ENCODE data around the gene KY.

The KY gene

GRCh38 chr3:134675726-134676256 lies 25.0 kb upstream of the KY start:
- no peak for DNase-seq

DNA sequence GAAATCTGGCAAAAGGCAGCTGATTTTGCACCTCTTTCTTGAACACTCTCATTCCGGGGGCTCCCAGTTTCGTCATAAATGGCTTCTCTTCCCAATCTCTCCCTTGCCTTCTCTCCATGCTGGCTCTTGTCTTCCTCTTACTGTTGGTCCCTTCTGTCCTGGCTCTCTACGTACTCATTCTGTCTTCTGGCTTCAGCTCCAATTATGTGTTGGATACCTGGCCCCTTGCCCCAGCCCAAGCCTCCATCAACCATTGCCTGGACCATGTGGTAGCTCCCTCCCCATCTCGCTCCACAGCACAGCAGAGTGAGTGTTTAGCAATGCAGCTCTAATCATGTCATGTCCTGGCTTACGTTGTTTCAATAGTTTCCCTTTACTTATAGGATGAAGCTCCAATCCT lies 21.7 kb upstream of the KY start:
- no peak for DNase-seq

- DNase-seq, result no peak
Measured at GRCh38 chr3:134667956-134668355, 17.1 kb upstream of the KY start.

DNA sequence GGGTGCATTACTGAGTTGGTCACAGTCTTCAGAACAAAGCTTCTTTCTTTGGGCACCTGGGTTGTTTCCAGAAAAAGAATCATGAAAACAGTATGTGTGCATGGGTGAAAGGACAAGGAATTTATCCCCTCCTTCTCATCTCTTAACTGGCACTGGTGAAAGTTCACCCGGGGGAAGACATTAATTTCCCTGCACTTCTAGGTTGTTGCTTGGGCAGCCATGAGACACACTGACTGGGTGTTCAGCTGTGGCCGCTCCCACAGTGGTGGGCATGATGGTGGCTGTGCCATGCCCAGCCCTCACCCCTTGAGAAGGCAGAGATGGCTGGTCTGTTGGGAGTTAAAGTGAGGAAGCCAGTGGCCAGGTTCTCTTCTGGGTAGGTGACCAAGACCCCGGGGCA lies 16.6 kb upstream of the KY start:
- DNase-seq, result peak; percentile 14

DNA sequence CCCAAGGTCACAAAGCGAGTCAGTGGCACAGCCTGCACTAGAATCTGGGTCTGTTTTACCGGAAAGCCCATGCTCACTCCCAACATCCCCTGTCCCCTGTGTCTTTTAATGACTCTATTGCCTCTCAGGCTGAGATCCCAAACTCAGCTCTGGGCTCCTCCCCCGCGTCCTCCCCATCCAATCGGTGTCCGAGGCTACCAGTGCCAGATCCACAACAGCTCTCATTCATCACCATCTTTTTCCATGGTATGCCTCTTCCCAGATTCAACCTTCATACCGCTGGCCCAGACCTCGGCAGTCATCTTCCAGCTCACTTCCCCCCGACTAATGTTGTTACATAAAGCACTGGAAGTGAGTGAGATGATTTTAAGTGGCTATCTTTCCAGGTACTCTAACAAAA lies 16.1 kb upstream of the KY start:
- DNase-seq, result no peak

DNA sequence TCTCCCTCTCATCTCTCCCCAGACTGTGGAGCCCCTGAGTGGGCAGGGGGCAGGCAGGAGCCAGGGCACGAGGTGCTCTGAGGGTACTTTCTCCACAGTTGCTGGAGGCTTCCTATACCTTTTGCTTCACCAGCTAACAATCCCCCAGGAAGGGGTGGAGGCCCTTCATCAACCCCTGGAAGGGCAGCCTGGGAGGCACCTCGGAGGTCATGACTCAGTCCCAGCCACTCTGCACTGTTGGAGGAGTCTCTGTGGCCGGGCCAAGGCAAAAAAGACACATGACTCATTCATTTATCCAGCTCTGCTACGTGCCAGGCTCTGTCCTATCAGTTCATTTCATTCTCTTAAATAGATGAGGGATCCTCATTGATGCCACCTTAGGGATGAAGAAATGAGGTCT lies 15.6 kb upstream of the KY start:
- DNase-seq, result no peak

DNA sequence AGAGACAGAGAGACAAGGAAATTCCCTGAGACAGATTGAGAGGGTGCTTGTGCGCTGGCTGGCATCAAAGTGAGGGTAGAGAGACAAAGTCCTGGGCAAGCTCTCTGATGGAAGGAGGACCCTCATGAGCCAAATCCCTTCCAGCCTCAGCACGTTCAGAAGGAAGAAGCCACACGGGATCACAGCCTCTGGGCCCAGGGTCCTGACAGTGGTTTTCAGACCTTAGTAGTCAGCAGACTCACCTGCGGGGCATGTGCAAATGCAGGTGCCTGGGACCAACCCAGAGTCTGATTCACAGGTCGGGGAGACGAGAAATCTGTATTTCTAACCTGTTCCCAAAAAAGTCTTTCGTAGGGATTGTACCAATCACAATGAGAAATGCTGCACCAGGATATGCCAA lies 15.2 kb upstream of the KY start:
- DNase-seq, result no peak

GRCh38 chr3:134665243-134665642 lies 14.4 kb upstream of the KY start:
- DNase-seq, result no peak

DNA sequence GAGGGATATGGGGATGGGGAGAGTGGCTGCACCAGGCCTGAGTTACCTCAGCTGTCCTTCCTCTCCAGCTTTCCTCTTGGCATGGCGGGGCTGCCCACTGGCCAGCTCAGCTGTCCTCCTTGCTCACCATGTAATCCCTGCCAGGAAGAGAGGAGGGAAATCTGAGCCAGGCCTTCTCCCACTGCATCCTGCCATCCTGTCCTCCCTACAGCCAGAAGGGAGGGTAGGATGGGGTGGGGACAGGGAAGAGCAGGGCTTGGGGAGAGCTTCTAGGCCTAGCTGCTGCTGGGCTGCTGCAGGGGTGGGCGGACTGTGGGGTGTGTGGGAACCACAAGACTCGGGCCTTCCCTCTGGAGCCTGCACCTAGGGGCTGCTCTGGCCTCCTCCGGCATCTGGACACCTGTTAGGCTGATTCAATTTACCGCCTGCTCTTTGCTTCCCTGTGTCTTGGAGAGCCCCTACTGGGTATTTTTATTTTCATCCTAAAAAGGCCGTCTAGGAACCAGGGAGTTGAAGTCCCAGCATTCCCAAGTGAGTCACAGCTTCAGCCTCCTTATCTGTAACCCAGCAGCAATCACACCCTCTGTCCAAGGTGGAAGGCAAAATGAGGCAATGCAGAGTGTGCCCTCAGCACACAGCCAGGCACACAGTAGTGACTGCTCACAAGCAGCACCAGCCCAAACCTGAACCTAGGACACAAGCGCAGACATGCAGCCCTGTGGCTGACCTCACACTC lies 13.1 kb upstream of the KY start:
- DNase-seq, result no peak

GRCh38 chr3:134660046-134660441 lies 9.2 kb upstream of the KY start:
- DNase-seq, result no peak

GRCh38 chr3:134659391-134660045 lies 8.7 kb upstream of the KY start:
- no peak for DNase-seq

DNA sequence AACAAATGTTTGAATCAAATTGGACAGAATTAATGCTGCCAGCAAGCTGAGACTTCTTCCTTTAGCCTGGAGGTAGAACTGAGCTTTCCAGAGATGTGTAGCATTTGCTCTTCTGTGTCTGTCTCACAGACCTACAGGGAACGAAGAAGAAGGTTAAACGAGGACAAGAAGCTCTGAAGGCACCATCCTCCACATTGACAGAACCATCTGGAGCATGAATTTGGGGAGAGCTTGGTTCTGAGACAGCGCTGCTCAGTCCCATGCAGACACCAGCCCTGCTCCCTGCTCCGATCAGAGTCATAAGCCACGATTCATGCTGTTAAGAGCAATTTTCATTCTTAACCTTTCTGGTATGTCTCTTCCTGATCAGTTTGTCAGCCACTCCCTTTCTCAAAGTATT lies 7.7 kb upstream of the KY start:
- DNase-seq, result no peak

DNA sequence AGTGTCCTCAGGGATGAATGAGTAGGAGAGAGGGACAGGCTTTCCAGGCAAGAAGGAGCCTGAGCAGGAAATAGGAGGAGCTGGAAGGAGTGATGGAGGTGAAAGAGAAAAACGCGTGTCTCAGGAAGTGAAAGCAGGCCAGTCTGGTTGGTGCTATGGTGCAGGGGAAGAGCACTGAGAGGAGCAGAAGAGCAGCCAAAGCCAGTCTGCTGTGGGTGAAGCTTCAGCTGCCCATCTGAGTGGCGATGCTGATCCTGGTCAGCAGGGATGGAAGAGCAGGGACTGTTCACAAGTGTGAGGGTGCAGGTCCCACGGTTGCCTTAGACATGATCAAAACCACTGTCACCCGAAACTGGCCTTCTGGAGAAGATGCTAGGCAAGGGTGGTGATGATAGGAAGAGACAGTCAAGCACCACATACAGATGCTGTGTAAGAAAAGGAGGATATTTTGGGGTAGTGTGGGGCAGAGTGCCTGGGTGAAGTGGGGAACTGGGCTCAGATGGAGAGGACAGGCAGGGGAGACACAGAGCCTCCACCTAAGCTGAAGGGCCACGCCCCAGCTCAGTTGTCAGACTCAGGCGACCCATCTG lies 5.5 kb upstream of the KY start:
- no peak for DNase-seq

DNA sequence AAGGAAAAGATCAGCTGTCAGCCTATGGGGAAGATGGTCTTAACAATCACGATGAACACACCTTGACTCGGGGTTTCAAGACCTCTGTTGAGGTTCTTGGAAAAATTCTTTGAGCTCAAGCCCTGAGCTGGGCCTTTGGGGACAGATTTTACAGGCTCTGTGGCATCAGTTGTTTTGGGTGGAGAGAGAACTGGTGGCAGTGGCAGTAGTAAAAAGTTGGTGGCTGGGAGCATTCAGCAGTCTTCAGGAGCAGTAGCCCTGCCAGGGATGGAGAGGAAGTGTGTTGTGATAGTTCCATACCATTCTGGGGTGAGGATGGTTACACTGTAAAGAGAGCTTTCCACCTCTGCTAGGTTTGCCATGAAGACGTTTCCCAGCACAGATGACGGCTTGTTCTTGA lies 4.9 kb upstream of the KY start:
- no peak for DNase-seq

GRCh38 chr3:134654031-134654430 lies 3.2 kb upstream of the KY start:
- DNase-seq, result no peak

- DNase-seq, result no peak
Measured at GRCh38 chr3:134652886-134653630, 2.2 kb upstream of the KY start.

GRCh38 chr3:134652409-134652831 lies 1.6 kb upstream of the KY start:
- no peak for DNase-seq

DNA sequence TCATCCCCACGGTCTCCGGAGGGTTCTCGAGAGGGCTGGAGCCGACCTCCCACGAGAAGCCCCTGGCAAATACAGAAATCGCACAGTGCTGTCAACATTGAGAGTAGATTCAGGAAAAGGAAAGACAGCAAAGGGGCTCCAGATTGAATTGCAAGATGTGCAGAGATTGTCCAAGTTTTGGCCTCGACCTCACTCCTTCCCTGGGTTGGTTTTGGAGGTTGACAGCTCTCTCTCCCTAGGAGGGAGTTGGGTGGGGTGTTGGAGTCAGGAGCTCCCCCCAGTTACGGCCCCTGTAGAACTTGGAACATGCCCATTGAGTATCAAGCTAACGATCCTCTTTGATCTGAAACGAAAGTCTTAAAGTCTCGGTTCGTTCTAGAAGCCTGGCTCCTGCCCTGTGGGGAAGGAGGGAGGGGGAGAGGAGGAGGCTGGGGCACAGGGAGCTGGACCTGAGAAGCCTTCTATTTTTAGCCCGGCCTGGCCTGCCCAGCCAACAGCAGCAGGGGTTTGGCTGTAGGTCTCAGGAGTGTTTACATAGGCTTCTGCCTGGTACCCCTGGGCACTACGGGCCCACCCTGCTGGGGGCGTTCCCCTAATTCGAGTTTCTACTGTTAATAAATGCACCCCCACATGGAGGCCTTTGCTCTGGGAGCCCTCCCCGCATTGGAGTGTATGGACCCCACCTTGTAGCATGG lies 672 bp upstream of the KY start:
- DNase-seq, result no peak

- no peak for DNase-seq
Measured at GRCh38 chr3:134649106-134649705, 1.6 kb downstream of the KY start.

GRCh38 chr3:134647902-134648760 lies 2.7 kb downstream of the KY start:
- no peak for DNase-seq

- DNase-seq, result no peak
Measured at GRCh38 chr3:134646086-134646485, 4.7 kb downstream of the KY start.

Measured in right kidney (tissue), 1 donor.